HG02938 (cell line): ENCODE measurements around the gene RAPGEF3.
A peak's percentile ranks its signal among the peaks of the same experiment; 100 is the strongest.

Experiments
- ATAC-seq: cut with Tn5 transposase; IDR thresholded peaks from one replicate; pipeline ENCODE4 v1.9.1; 2021; ENCODE audit warnings: mild to moderate bottlenecking, moderate library complexity; ENCODE audit not compliant: unreplicated experiment

The RAPGEF3 gene

DNA sequence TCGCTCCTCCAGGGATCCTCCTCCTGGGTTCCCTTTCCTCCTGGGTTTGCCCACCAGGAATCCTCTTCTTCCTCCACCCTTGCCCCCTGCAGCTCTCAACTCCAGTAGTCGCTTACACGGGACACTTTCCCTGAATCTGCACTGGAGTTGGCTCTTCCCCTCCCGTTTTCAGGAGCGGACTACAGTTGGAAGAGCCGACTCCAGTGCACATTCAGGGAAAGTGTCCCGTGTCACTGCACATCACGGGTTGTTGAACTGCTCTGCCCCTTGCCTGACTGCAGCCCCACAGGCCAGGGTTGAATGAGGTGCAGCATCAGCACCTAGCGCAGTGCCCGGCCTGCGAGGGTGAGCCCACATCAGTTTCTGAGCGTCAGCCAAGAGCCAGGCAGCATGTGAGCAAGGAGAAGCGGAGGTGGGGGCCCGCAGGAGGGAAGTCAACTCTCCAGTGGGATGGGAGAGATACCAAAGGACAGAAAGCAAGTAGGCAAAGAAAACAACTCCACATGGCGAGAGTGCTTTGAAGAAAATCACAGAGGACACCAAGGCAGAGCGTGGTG is 13.1 kb downstream of the RAPGEF3 start:
- no peak for ATAC-seq

GRCh38 chr12:47744778-47745436 is 13.8 kb downstream of the RAPGEF3 start:
- no peak for ATAC-seq

- no peak for ATAC-seq
Observed at GRCh38 chr12:47744005-47744651, 14.6 kb downstream of the RAPGEF3 start.

DNA sequence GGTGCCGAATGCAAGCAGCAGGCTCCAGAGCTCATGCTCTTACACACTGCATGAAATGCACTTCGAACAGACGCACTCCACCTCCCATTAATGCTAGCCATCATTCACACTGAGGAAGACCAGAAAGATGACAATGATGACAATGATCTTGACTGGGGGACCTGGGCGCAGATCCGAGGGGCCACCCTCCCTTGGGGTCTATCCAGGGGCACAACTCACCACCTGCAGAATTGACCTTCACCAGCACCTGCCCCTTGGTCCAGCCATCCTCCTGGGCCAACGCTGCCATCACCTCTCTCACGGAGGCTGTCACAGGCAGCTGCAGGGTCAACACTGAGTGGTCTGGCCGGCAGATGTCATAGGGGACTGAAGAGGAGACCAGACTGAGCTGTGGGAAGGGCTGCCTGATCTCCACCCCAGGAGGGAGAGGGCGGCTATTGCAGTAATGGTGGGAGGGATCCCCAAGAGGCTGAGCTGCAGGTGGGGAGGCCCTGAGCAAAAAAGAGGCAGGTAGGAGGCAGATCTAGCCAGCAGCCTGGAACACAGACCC is 15.3 kb downstream of the RAPGEF3 start:
- ATAC-seq, result no peak

DNA sequence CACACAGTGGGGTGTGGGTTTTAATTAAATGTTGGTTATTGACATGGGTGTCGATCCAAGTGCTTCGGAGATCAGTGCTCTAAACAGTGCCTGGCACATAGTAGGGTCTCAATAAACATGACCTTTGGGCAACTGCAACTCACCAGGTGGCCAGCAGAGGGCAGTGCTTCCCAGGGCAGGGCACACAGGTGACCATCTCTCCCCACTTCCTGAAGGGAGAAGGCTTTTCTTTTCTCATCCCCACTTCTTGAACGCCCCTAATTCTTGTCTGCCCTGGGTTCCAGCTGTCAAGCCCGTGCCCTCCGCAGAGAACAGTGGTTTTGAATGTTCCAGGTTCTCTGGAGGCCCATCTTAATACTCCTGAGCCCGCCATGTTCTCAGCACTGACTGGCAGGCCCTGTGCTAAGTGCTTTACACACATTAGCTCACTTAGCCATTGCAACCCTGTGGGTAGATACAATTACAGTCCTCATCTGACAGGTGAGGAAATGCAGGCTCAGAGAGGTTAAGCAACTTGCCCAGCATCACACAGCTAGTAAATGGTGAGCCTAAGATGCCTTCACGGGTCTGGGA is 16.3 kb downstream of the RAPGEF3 start:
- no peak for ATAC-seq

GRCh38 chr12:47741340-47741703 is 17.4 kb downstream of the RAPGEF3 start:
- no peak for ATAC-seq

DNA sequence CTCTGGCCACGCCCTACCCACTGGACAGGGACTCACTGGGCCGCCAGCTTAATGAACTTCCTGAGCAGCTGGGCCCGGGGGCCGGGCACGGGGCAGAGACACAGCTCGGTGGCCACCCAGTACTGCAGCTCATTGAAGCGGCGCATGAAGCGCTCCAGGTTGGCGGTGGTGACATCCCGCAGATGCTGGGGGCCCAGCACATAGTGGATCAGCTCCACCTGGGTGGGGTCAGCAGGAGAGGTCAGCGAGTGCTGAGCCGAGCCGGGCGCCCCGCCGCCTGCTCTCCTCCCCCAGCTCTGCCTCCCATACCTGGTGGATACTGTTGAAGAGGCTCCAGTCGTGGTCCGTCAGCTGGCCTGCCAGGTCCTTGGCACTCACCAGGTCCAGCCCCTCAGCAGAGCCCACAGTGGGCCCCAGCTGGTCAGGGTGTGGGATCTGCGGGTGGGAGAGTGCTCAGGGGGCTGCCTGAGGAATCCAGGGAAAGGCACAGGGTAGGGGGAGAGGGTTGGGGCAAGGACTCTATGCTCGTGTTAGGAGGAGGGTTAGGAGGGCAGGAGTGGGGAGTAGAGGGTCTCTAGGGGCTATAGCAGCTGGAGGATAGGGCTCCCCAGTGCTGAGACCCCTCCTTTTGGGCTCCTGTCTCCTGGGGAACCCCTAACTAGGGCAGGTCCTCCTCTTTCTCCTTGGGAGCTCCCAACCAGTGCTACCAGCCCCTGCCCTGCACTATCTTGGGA is 17.9 kb downstream of the RAPGEF3 start:
- peak; percentile 42 for ATAC-seq

DNA sequence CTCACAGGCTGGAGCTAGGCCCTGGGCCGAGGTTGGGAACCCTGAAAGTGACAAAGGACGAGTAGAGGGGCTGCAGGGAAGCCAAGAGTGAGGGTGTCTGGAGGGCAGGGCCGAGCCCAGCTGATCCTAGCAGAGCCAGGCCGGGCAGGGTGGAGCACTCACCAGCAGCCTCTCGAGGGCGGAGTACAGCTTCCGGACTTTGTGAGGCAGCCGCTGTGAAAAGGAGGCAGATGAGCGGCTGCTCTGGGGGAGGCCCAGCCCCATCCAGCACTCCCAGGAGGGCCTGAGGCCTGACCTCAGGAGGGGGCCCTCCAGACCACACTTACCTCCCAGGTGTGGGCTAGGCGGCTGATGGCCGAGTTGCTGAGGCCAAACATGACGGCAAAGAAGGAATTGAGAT is 18.7 kb downstream of the RAPGEF3 start:
- peak; percentile 43 for ATAC-seq

GRCh38 chr12:47739297-47739696 is 19.4 kb downstream of the RAPGEF3 start:
- no peak for ATAC-seq

DNA sequence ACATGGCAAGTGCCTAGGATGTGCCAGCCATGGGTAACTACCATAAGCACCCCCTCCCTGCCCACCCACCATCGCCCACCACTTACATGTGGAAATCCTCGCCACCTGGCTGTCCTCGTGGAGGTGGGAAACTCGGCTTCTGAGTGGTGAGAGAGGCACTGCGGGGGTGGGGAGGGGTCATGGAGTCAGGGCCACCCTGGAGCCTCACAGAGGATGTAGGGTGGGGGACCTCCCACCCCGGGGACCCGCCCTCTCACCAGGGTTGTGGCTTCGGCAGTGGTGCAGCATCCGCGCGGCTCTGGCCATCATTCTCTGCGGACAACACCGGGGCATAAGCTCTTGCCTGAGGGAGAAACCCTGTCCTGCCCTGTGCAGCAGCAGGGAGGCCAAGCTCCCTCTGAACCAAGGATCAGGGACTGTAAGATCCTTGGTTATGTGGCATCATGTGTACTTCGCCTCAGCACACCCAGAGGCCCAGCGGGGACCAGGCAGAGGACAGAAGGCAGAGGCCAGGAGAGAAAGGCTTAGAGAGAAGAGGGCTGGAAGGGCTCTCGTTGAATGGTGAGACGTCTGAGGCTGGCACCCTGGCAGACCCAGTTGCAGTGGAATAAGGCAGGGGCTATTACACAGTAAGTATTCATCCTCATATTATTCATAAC is 20.6 kb downstream of the RAPGEF3 start:
- ATAC-seq, result no peak

- ATAC-seq, result no peak
Observed at GRCh38 chr12:47736877-47737676, 21.6 kb downstream of the RAPGEF3 start.

DNA sequence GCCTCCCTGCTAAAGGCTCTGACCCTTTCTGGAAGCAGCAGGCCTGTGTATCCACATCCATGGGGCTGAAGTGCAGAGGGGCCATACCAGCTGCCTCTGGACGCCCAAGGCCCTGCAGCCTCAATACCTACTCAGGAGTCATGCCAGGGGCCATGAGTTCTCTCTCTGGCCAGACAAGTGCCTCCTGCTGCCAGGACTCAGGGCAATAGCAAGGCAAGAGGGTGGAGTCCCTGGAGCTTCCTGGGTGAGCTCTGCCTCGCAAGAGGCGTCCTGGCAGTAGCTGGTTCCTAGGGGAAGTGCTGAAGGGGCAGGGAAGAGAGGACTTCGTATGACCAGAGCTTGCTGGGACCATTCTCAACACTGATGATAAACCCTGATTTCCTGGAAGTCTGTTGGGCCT is 22.5 kb downstream of the RAPGEF3 start:
- ATAC-seq, result no peak

DNA sequence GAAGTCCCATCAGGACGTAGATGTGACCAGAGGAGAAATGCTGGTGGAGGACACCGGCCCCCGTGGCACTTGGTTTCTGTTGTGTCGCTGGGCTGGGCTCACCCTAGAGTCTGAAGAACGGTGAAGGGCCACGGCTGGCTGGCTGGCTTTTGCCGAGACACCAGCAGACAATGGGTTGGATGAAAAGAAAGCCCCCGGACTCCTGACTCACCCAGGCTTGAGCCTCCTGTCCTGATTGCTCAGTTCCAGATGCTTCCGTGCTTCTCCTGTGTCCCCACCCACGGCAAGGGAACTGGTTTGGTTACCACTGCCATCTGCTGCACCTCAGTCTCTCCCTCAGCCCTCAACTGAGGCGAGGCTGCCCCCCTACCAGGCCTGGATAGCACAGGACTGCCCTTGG is 23.0 kb downstream of the RAPGEF3 start:
- no peak for ATAC-seq

DNA sequence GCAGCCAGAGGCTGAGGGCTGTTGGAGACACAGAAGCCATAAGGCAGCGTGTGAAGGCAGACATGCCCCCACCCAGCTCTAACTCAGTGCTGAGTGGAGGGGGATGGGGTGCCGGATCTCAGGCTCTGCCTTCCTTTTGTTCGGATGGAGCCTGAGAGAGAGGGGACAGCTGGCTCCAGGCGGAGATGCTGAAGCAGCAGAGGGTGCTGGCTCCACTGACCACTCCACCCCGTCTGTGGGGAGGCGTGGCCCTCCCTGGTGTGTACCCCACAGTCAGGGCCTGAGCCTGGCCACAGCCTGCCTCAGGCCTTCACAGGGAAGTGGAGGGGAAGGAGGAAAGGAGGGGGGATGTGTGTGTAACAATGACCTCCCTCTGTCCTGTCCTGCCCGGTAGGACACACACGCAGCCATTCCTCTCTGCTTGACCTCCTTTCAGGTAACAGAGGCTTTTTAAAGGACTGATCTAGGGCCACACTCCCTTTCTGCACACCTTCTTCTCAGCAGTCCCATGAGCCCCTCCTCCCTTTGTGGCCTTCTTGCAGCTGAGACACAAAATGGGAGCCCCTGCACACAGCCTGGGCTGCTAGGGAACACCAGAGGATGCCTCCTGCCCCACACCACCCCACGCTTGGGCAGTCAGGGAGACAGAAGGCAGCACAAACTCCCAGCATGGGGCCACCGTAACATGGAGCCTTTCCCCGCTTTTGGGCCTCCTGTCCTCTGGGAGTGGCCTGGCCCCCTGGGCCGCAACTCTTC is 23.8 kb downstream of the RAPGEF3 start:
- ATAC-seq, result no peak

- ATAC-seq, result no peak
Observed at GRCh38 chr12:47733142-47733541, 25.5 kb downstream of the RAPGEF3 start.

DNA sequence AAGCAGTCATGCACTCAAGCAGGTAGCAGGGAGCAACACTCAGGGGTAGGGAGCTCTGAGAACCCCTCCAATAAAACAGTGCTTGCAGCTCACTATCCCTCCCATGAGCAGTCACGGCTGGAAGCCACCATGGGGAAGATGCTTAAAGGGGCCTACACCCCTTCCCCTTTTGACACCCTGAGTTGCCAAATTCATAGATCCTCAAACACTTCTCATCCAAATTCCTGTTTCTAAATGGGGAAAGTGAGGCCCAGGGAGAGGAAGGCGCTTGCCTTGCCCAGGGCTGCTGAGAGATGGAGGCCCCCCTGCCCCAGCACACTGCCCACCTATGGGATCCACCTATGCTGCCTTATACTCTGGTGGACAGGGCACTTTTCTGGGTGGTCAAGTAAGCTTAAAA is 26.2 kb downstream of the RAPGEF3 start:
- no peak for ATAC-seq

GRCh38 chr12:47731723-47732122 is 27.0 kb downstream of the RAPGEF3 start:
- ATAC-seq, result no peak

DNA sequence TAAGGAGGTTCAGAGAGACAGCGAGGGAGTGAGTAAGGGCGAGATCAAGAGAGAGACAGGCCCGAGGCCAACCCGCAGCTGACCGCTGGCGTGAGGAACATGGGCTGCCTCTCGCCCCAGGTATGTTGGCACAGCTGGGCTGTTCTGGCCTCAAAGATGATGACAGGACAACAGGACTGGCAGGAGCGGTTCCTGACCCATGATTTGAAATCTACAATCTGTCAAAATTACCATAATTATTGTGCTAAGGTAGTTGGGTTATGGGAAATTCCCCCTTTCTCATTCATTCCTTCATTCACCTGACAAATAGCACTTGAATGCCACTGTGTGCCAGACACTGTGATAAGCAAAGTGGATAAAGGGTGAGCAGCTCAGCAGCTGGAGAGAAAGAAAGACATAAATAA is 28.3 kb downstream of the RAPGEF3 start:
- ATAC-seq, result no peak

DNA sequence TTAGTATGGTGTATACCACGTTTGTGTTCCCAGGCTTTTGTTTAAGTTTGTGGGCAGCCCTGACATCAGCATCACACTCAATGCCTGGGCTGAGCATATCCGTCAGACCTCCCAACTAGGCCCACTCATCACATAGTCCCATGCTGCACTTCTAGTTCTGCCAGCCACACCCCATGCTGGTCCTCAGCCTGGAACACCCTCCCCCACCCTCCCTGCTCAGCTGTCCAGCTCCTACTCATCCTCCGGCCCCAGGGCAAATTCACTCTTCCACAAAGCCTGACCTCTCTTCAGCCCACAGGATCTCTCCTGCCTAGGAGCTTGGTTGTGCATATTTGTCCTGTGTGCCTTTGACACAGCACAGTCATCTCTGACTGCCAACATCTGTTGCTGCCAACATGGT is 29.4 kb downstream of the RAPGEF3 start:
- no peak for ATAC-seq
